Body of pancreas (tissue), 4 donors: ENCODE results near the gene TLDC2.

Source experiments
- POLR2A ChIP-seq, 3 donors: fragments of 450-650 bp; IDR thresholded peaks; one replicate each; pipeline ENCODE4 v1.6.1; 2016; ENCODE audit warnings: antibody characterized with exemption in 3 of 3, mild to moderate bottlenecking in 2 of 3
- TF ChIP-seq, protein P1 (sequence below), 7 experiments: fragments of 450-650 bp in 4 of 7; fragments of 200-600 bp in 3 of 7; sonication (generic) in 3 of 7; IDR thresholded peaks; one replicate each; pipeline ENCODE4 v1.5.1; 2016 to 2019; ENCODE audit warnings: antibody characterized with exemption in 7 of 7

DNA sequence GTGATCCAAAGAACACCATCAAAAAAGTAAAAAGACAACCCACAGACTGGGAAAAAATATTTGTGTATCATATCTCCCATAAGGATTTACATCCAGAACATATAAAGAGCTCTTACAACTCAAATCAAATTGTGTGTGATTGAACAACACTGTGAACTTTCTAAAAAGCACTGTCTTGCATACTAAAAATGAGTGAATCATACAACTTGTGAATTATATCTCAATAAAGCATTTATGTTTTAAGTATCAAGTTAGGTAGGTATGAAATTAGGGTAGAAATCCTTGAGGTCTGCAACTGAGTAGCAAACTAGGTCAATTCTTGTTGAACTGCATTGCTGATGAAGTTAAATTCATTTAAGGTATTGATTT, 61.4 kb downstream of the TLDC2 start:
- TF ChIP-seq, protein P1, sequence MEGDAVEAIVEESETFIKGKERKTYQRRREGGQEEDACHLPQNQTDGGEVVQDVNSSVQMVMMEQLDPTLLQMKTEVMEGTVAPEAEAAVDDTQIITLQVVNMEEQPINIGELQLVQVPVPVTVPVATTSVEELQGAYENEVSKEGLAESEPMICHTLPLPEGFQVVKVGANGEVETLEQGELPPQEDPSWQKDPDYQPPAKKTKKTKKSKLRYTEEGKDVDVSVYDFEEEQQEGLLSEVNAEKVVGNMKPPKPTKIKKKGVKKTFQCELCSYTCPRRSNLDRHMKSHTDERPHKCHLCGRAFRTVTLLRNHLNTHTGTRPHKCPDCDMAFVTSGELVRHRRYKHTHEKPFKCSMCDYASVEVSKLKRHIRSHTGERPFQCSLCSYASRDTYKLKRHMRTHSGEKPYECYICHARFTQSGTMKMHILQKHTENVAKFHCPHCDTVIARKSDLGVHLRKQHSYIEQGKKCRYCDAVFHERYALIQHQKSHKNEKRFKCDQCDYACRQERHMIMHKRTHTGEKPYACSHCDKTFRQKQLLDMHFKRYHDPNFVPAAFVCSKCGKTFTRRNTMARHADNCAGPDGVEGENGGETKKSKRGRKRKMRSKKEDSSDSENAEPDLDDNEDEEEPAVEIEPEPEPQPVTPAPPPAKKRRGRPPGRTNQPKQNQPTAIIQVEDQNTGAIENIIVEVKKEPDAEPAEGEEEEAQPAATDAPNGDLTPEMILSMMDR (IDR thresholded peaks at IDR 0.05): no peak
- TF ChIP-seq POLR2A (IDR thresholded peaks at IDR 0.05): no peak
